PC-9 (cell line): Measurements from ENCODE around the gene LUZP1. TPM values are rescaled to one million over a fixed set of nuclear protein-coding genes. Genes with fewer than 3 reads are reported as not detected.

Experiments used
- BruUV-seq: library from RNA; stranded (reverse); fragments of 400-500 nt; replicated peaks from 2 replicates; lab custom pipeline; 2021; lab: Mats Ljungman, UMichigan
- CTCF ChIA-PET: fragments of 300-600 bp; sonication (Branson Sonifier 250); formaldehyde crosslinking; loops from one replicate; lab custom pipeline; 2022; ENCODE audit warnings: antibody characterized with exemption; lab: Charles Lee
- POLR2A ChIA-PET: fragments of 300-600 bp; sonication (Branson Sonifier 250); formaldehyde crosslinking; loops from one replicate; lab custom pipeline; 2022; ENCODE audit warnings: antibody characterized with exemption; ENCODE audit not compliant: unreplicated experiment; lab: Charles Lee
- DNase-seq, 2 experiments: peaks; one replicate each; pipeline versions ENCODE4 v3.0.0 to v3.0.0-alpha.2; 2015 to 2022; ENCODE audit warnings: mixed read lengths in 1 of 2
- H2AFZ ChIP-seq: fragments of 200-600 bp; sonication (generic); 2 replicates; pipeline ENCODE4 v1.8.1; 2017; ENCODE audit warnings: antibody characterized with exemption
- H3F3A ChIP-seq: fragments of 200-600 bp; sonication (generic); 2 replicates; pipeline ENCODE4 v1.8.1; 2017; ENCODE audit warnings: antibody characterized with exemption, mild to moderate bottlenecking, low read depth; ENCODE audit not compliant: insufficient read depth
- H3K27ac ChIP-seq: fragments of 200-600 bp; sonication (generic); 2 replicates; pipeline ENCODE4 v1.6.1; 2016; ENCODE audit warnings: mixed run types
- H3K27me3 ChIP-seq: fragments of 200-600 bp; sonication (generic); 2 replicates; pipeline ENCODE4 v1.6.1; 2016; ENCODE audit warnings: low read depth, mixed run types; ENCODE audit not compliant: insufficient read depth
- H3K36me3 ChIP-seq: fragments of 200-600 bp; sonication (generic); 2 replicates; pipeline ENCODE4 v1.6.1; 2016; ENCODE audit warnings: low read depth, mixed run types
- H3K4me1 ChIP-seq: fragments of 200-600 bp; sonication (generic); replicated peaks from 2 replicates; pipeline ENCODE4 v1.6.1; 2016; ENCODE audit warnings: mixed run types; ENCODE audit not compliant: insufficient read depth
- H3K4me2 ChIP-seq: fragments of 200-600 bp; sonication (generic); 2 replicates; pipeline ENCODE4 v1.6.1; 2017; ENCODE audit warnings: mixed run types
- H3K4me3 ChIP-seq: fragments of 200-600 bp; sonication (generic); 2 replicates; pipeline ENCODE4 v1.6.1; 2016; ENCODE audit warnings: mixed run types
- H3K79me2 ChIP-seq: fragments of 200-600 bp; sonication (generic); 2 replicates; pipeline ENCODE4 v1.6.1; 2017; ENCODE audit warnings: low read depth, mixed run types
- H3K9me2 ChIP-seq: fragments of 200-600 bp; sonication (generic); 2 replicates; pipeline ENCODE4 v1.8.1; 2017; ENCODE audit warnings: mild to moderate bottlenecking; ENCODE audit not compliant: insufficient read depth
- H3K9me3 ChIP-seq: fragments of 200-600 bp; sonication (generic); 2 replicates; pipeline ENCODE4 v1.8.1; 2016; ENCODE audit warnings: low read depth; ENCODE audit not compliant: insufficient read depth
- H4K20me1 ChIP-seq: fragments of 200-600 bp; sonication (generic); 2 replicates; pipeline ENCODE4 v1.8.1; 2017; ENCODE audit not compliant: insufficient read depth
- EZH2 ChIP-seq: fragments of 200-600 bp; sonication (generic); IDR thresholded peaks from 2 replicates; pipeline ENCODE4 v1.8.0; 2017; ENCODE audit warnings: antibody characterized with exemption, low read depth
- intact Hi-C: fragments of 100-400 bp; cut with micrococcal nuclease; formaldehyde crosslinking; loops from one replicate; pipeline ENCODE4 v1.10.0; 2022; ENCODE audit not compliant: unreplicated experiment
- total RNA-seq: library from RNA; stranded (reverse); gene quantifications from 2 replicates; pipeline ENCODE4 v1.2.3, GENCODE V29; 2021
- TF ChIP-seq, protein P1 (sequence below): fragments of 200-600 bp; sonication (generic); conservative IDR thresholded peaks from 2 replicates; pipeline ENCODE4 v1.6.1; 2017; ENCODE audit warnings: mixed run types, antibody characterized with exemption, mild to moderate bottlenecking, moderate library complexity

LUZP1 gene
- total RNA-seq, 1 experiment from 2014 or later = 35.0 TPM

DNA sequence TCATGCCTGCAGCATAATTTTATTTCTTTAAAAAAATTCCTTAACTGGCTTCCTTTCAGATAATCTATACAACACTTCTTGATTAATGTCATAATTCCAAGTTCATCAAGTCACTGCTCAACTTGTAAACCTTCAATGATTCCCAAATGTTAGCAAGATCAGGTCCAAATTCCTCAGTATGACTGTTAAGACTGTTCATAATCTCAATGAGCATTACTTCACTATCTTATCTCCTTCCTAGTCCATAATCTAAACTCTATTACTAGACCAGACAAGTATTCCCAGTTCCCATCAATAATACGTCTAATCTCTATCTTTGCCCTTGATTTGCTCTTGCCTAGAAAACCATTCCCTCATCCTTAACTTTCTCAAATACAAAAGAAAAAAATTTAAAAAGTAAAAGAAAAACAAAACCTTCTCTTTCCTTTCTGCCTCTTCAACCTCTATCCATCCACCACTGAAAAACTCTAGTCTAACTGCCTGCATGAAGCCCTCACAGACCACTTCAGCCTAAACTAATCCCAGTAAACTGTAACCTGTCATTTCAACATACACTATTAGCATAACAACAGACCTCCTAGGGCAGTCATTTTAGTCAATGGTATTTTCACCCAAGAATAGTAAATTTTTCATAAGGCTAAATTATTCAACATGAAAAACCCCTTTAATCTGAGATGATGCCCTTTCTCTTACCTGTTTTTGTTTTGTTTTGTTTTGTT is 15.5 kb downstream of the LUZP1 start:
- Histone ChIP-seq H3K4me2 (no peak overlapping the region), H3F3A (0 out of 2 replicates have a peak, but pooled peaks cover 3% of the 10 kb centered on the region), H3K9me2 (no peaks in the 10 kb centered on the region), H3K9me3 (no peaks in the 10 kb centered on the region), H3K27ac (no peak overlapping the region), H2AFZ (no peak overlapping the region), H3K4me1 (no peaks in the 10 kb centered on the region), H3K79me2 (peaks cover 72% of the 10 kb centered on the region), H3K27me3 (no peaks in the 10 kb centered on the region), H4K20me1 (peaks cover 12% of the 10 kb centered on the region), H3K36me3 (no peaks in the 10 kb centered on the region), H3K4me3 (no peak overlapping the region)
- intact Hi-C loops = no loop called here
- DNase-seq = no peak
- TF ChIP-seq EZH2 = no peak
- TF ChIP-seq, protein P1, sequence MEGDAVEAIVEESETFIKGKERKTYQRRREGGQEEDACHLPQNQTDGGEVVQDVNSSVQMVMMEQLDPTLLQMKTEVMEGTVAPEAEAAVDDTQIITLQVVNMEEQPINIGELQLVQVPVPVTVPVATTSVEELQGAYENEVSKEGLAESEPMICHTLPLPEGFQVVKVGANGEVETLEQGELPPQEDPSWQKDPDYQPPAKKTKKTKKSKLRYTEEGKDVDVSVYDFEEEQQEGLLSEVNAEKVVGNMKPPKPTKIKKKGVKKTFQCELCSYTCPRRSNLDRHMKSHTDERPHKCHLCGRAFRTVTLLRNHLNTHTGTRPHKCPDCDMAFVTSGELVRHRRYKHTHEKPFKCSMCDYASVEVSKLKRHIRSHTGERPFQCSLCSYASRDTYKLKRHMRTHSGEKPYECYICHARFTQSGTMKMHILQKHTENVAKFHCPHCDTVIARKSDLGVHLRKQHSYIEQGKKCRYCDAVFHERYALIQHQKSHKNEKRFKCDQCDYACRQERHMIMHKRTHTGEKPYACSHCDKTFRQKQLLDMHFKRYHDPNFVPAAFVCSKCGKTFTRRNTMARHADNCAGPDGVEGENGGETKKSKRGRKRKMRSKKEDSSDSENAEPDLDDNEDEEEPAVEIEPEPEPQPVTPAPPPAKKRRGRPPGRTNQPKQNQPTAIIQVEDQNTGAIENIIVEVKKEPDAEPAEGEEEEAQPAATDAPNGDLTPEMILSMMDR = no peak
- ChIA-PET CTCF (no interaction called here), POLR2A (interaction anchor here (0.6 kb wide), 1 partner anchor 26 kb away, joined by 3 read pairs; no protein-coding TSS in a partner anchor)
- no TSS peak for BruUV-seq

DNA sequence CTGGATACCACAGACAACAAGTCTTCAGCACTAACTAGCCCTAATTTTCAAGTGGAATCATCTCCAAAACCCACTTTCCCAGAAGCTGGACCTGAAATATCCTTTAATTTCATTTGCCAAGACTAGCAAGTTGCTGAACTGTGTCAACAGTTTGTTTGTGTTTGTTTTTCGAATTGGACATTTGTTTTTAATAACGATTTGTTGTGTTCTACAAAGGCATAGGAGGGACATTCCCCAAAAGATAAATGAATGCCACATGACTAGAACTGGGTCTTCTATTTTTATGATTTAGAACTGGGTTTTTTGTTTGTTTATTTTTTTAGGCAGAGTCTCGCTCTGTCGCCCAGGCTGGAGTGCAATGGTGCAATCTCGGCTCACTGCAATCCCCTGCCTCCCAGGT is 17.9 kb downstream of the LUZP1 start:
- no peak overlapping the region for H3K27ac ChIP-seq
- TF ChIP-seq EZH2 = no peak
- TF ChIP-seq, protein P1 = no peak
- H3K27me3 ChIP-seq = no peaks in the 10 kb centered on the region
- intact Hi-C loops = no loop called here
- H3K36me3 ChIP-seq = no peaks in the 10 kb centered on the region
- no peaks in the 10 kb centered on the region for H3K9me2 ChIP-seq
- H3K79me2 ChIP-seq = peaks cover 62% of the 10 kb centered on the region
- POLR2A ChIA-PET = no interaction called here
- H2AFZ ChIP-seq = no peak overlapping the region
- no peaks in the 10 kb centered on the region for H3K4me1 ChIP-seq
- H3F3A ChIP-seq = 0 out of 2 replicates have a peak, but pooled peaks cover 3% of the 10 kb centered on the region
- no peak for DNase-seq
- CTCF ChIA-PET = no interaction called here
- BruUV-seq = no TSS peak
- H3K9me3 ChIP-seq = no peaks in the 10 kb centered on the region
- no peak overlapping the region for H3K4me3 ChIP-seq
- no peak overlapping the region for H3K4me2 ChIP-seq
- peaks cover 10% of the 10 kb centered on the region for H4K20me1 ChIP-seq

DNA sequence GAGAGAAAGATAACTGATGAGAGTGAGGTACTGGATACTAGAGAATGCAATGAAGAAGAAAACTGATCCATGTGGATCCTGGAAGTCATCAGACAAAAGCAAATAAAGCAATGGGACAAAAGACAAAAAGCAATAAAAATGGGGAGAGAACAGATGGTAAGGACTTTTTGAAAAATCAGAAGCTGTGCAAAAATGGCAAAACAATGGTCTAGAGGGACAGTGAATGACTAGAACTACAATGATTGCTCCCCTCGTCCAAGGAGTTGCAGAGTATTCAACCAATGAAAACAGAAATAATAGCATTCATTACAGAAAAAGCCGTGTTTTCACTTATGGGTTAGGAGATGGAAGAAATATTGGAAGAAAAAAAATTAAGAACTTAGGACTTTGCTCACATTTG is 18.5 kb downstream of the LUZP1 start:
- intact Hi-C loops = no loop called here

More for the DNA sequence above, 18.5 kb downstream of the LUZP1 start:
- H3K27me3 ChIP-seq = no peaks in the 10 kb centered on the region
- H4K20me1 ChIP-seq = peaks cover 4% of the 10 kb centered on the region
- H3K27ac ChIP-seq = no peak overlapping the region
- H3K4me3 ChIP-seq = no peak overlapping the region
- peaks cover 60% of the 10 kb centered on the region for H3K79me2 ChIP-seq
- no peaks in the 10 kb centered on the region for H3K36me3 ChIP-seq
- TF ChIP-seq, protein P1 = no peak
- TF ChIP-seq EZH2 = no peak
- H3K9me3 ChIP-seq = no peaks in the 10 kb centered on the region
- no peak overlapping the region for H2AFZ ChIP-seq
- no peak overlapping the region for H3K4me2 ChIP-seq
- POLR2A ChIA-PET = no interaction called here
- H3F3A ChIP-seq = 0 out of 2 replicates have a peak, but pooled peaks cover 5% of the 10 kb centered on the region
- no TSS peak for BruUV-seq
- CTCF ChIA-PET = no interaction called here
- no peak for DNase-seq
- no peaks in the 10 kb centered on the region for H3K4me1 ChIP-seq
- no peaks in the 10 kb centered on the region for H3K9me2 ChIP-seq
